HepG2 (cell line): ENCODE results near the gene HDDC2. TPM values are rescaled to one million over a fixed set of nuclear protein-coding genes. Genes with fewer than 3 reads are reported as not detected.

ENCODE experiments used
- CBX2 ChIP-seq, 2 experiments: fragments of 200-600 bp in 1 of 2; sonication (generic); formaldehyde crosslinking in 1 of 2; IDR thresholded peaks; 2 replicates each; pipeline versions ENCODE4 v1.7.0 to v1.8.1; 2018 to 2022; ENCODE audit warnings: low read depth in 2 of 2, low read length in 1 of 2, mild to moderate bottlenecking in 1 of 2, missing genetic modification reagents in 1 of 2
- FLYWCH1 ChIP-seq: sonication (generic); formaldehyde crosslinking; IDR thresholded peaks from 2 replicates; pipeline ENCODE4 v1.8.1; 2023; ENCODE audit warnings: mild to moderate bottlenecking, missing genetic modification reagents
- IKZF4 ChIP-seq: sonication (generic); formaldehyde crosslinking; IDR thresholded peaks from 2 replicates; pipeline ENCODE4 v1.5.1; 2020; ENCODE audit warnings: borderline replicate concordance, mild to moderate bottlenecking, low read depth, missing genetic modification reagents; ENCODE audit errors: not compliant biosample characterization
- MIER2 ChIP-seq: IDR thresholded peaks from 2 replicates; pipeline ENCODE4 v1.6.1; 2016; ENCODE audit warnings: missing biosample characterization, missing genetic modification reagents
- NFE2 ChIP-seq: sonication (generic); formaldehyde crosslinking; IDR thresholded peaks from 2 replicates; pipeline ENCODE4 v1.4.0; 2020; ENCODE audit warnings: missing genetic modification reagents
- NFE2L2 ChIP-seq: fragments of 150-350 bp; IDR thresholded peaks from 2 replicates; pipeline ENCODE4 v1.6.1; 2014; ENCODE audit warnings: low read length
- RELA ChIP-seq: sonication (generic); formaldehyde crosslinking; IDR thresholded peaks from 2 replicates; pipeline ENCODE4 v1.4.0; 2020; ENCODE audit warnings: missing genetic modification reagents
- RFX3 ChIP-seq: IDR thresholded peaks from 2 replicates; pipeline ENCODE4 v1.6.1; 2016; ENCODE audit warnings: missing biosample characterization, missing genetic modification reagents
- RFXAP ChIP-seq: sonication (generic); formaldehyde crosslinking; IDR thresholded peaks from 2 replicates; pipeline ENCODE4 v1.4.0; 2020; ENCODE audit warnings: missing genetic modification reagents, borderline replicate concordance
- SOX13 ChIP-seq, 3 experiments: fragments of 450-650 bp in 1 of 3; sonication (generic) in 1 of 3; formaldehyde crosslinking in 1 of 3; IDR thresholded peaks in 2 of 3; conservative IDR thresholded peaks in 1 of 3; 2 replicates each; pipeline versions ENCODE4 v1.5.0 to v1.6.1; 2016 to 2020; ENCODE audit warnings: antibody characterized with exemption in 1 of 3, mild to moderate bottlenecking in 1 of 3, missing compliant biosample characterization in 1 of 3, missing genetic modification reagents in 1 of 3, moderate library complexity in 1 of 3
- TBP ChIP-seq: sonication (generic); formaldehyde crosslinking; IDR thresholded peaks from 2 replicates; pipeline ENCODE4 v1.5.0; 2020; ENCODE audit warnings: missing genetic modification reagents
- TEAD3 ChIP-seq: optimal IDR thresholded peaks from 2 replicates; pipeline ENCODE3; 2016; ENCODE audit warnings: borderline replicate concordance
- TP53 ChIP-seq: sonication (generic); formaldehyde crosslinking; conservative IDR thresholded peaks from 2 replicates; pipeline ENCODE4 v1.4.0; 2020; ENCODE audit warnings: missing genetic modification reagents
- ZFP41 ChIP-seq: sonication (generic); formaldehyde crosslinking; IDR thresholded peaks from 2 replicates; pipeline ENCODE4 v1.4.0; 2020; ENCODE audit warnings: mild to moderate bottlenecking, missing genetic modification reagents, borderline replicate concordance
- ZNF10 ChIP-seq: sonication (generic); formaldehyde crosslinking; IDR thresholded peaks from 2 replicates; pipeline ENCODE4 v1.4.0; 2020; ENCODE audit warnings: mild to moderate bottlenecking, low read depth, missing genetic modification reagents, borderline replicate concordance
- ZNF205 ChIP-seq: IDR thresholded peaks from 2 replicates; pipeline ENCODE4 v1.6.1; 2018; ENCODE audit warnings: missing biosample characterization, missing genetic modification reagents
- ZNF3 ChIP-seq: IDR thresholded peaks from 2 replicates; pipeline ENCODE4 v1.7.0; 2017; ENCODE audit warnings: inconsistent platforms
- ZNF484 ChIP-seq: sonication (generic); formaldehyde crosslinking; IDR thresholded peaks from 2 replicates; pipeline ENCODE4 v1.5.1; 2020; ENCODE audit warnings: mild to moderate bottlenecking, low read depth, missing genetic modification reagents, borderline replicate concordance
- ZNF746 ChIP-seq: sonication (generic); formaldehyde crosslinking; IDR thresholded peaks from 2 replicates; pipeline ENCODE4 v1.8.0; 2022; ENCODE audit warnings: mild to moderate bottlenecking, missing genetic modification reagents
- ZNF816 ChIP-seq: sonication (generic); formaldehyde crosslinking; IDR thresholded peaks from 2 replicates; pipeline ENCODE4 v1.8.0; 2022; ENCODE audit warnings: missing genetic modification reagents, mild to moderate bottlenecking, borderline replicate concordance
- ZSCAN20 ChIP-seq: sonication (generic); formaldehyde crosslinking; IDR thresholded peaks from 2 replicates; pipeline ENCODE4 v1.4.0; 2020; ENCODE audit warnings: missing genetic modification reagents, mild to moderate bottlenecking, borderline replicate concordance
- ZZZ3 ChIP-seq: sonication (generic); formaldehyde crosslinking; IDR thresholded peaks from 2 replicates; pipeline ENCODE4 v1.4.0; 2020; ENCODE audit warnings: missing genetic modification reagents, mild to moderate bottlenecking, borderline replicate concordance
- polyA plus RNA-seq, 8 experiments: library from polyadenylated mRNA; depleted of rRNA in 3 of 8; stranded (reverse) in 7 of 8; unstranded in 1 of 8; fragments of >200 nt; fragmentation: Illumina TruSeq in 4 of 8; extraction: Trizol in 4 of 8; gene quantifications; 2 replicates each; pipeline versions ENCODE4 v1.2.1 to v1.2.3, GENCODE V29; 2011 to 2016; ENCODE audit warnings: low read depth in 4 of 8, missing spikeins in 1 of 8, mixed read lengths in 1 of 8; ENCODE audit not compliant: insufficient read depth in 1 of 8
- total RNA-seq, 5 experiments: library from RNA; depleted of rRNA; stranded (reverse); fragments of >200 nt; fragmentation: Illumina TruSeq; extraction: Trizol; gene quantifications; 2 replicates each; pipeline ENCODE4 v1.2.3, GENCODE V29; 2016; ENCODE audit warnings: low read depth in 1 of 5
- TF ChIP-seq, protein P1 (sequence below): sonication (generic); formaldehyde crosslinking; IDR thresholded peaks from 2 replicates; pipeline ENCODE4 v1.8.0; 2022; ENCODE audit warnings: missing genetic modification reagents, low read depth, mild to moderate bottlenecking, borderline replicate concordance
- TF ChIP-seq, protein P2 (sequence below): sonication (generic); formaldehyde crosslinking; IDR thresholded peaks from 2 replicates; pipeline ENCODE4 v1.8.1; 2023; ENCODE audit warnings: mild to moderate bottlenecking, moderate library complexity, missing genetic modification reagents
- TF ChIP-seq, protein P3 (sequence below): sonication (generic); formaldehyde crosslinking; IDR thresholded peaks from 2 replicates; pipeline ENCODE4 v1.4.0; 2020; ENCODE audit warnings: missing genetic modification reagents

Gene HDDC2
- total and polyA plus RNA-seq, 2 of the 13 experiments (the other 11 are each of a cell fraction or from before 2014, with no cell fraction given), result 76.7 to 78.7 TPM

DNA sequence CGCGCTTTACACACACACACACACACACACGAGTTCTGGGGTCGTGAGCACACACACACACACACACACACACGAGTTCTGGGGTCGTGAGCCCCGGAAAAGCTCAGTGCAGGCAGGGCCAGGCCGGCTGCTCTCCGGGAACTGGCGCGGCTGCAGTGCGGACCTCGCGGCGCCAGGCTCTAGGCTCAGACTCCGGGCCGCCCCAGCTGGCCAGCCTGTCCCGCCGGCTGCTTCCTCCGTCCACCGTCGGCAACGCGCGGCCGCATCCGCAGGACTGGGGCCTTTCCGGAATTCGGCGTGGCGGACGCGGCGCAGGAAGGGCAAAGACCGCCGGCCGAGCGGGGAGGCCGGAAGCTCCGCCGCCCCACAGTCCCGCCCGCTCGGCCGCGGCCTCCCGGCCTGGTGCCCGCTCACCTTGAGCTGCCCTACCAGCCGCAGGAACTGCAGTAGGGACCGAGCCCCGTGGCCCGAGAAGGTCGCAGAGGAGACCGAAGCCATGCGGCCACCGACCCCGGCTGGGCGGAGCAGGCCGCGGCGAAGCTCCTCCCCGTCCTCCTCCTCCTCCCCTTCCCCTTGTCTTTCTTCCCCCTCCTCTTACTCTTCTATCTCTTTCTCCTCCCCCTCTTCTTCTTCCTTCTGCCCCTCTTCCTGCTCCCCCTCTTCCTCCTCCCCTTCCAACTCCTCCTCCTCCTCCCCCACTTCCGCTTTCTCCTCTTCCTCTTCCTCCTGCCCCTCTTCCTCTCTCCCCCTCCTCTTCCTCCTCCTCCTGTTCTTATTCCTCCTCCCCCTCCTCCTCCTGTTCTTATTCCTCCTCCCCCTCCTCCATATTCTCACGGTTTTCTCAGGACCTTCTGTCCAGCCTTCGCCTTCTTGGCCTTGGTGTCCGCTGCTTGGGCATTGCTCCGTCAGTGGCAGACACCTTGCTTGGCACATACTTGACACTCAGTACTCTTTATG lies at the start of gene HDDC2 (continued):
- no peak; the same call in 1 of the 2 replicates for TF ChIP-seq SOX13 (IDR thresholded peaks at IDR 0.05)
- peak in 1 of 2 experiments; percentile 60; a peak in 1 of 4 replicates for TF ChIP-seq SOX13 (CRISPR knock-in tag; conservative IDR thresholded peaks at IDR 0.05 in 1 of 2, IDR thresholded peaks at IDR 0.05 in 1 of 2)
- TF ChIP-seq, protein P1, sequence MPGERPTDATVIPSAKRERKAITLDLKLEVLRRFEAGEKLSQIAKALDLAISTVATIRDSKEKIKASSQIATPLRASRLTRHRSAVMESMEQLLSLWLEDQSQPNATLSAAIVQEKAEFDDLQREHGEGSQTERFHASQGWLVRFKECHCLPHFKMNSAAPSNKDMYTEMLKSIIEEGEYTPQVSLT (CRISPR knock-in tag), result peak; percentile 55; the same call in 1 of the 2 replicates
- TF ChIP-seq TBP (CRISPR knock-in tag), result peak; percentile 87; the same call in 1 of the 2 replicates
- peak; percentile 78; the same call in 1 of the 2 replicates for TF ChIP-seq ZNF205 (CRISPR knock-in tag)
- TF ChIP-seq ZFP41 (CRISPR knock-in tag), result 0 out of 2 replicates have a peak, but pooled peaks have one; percentile 70
- TF ChIP-seq RELA (CRISPR knock-in tag), result peak; percentile 88; the same call in 1 of the 2 replicates
- TF ChIP-seq TEAD3 (CRISPR knock-in tag), result peak; percentile 93
- TF ChIP-seq RFXAP (CRISPR knock-in tag), result peak; percentile 85; the same call in 1 of the 2 replicates
- TF ChIP-seq TP53, result no peak; the same call in 1 of the 2 replicates
- peak; percentile 92 for TF ChIP-seq ZSCAN20 (CRISPR knock-in tag)
- TF ChIP-seq ZNF3 (CRISPR knock-in tag), result no peak
- no peak for TF ChIP-seq NFE2L2
- peak; percentile 92 for TF ChIP-seq IKZF4 (CRISPR knock-in tag)
- TF ChIP-seq CBX2 (IDR thresholded peaks at IDR 0.05; ENCODE audit: low read depth, low read length), result no peak; the same call in 1 of the 2 replicates
- TF ChIP-seq CBX2 (CRISPR knock-in tag; IDR thresholded peaks at IDR 0.05; ENCODE audit: low read depth), result peak; percentile 99
- no peak for TF ChIP-seq NFE2 (CRISPR knock-in tag)
- TF ChIP-seq ZNF10 (CRISPR knock-in tag), result no peak
- TF ChIP-seq ZZZ3 (CRISPR knock-in tag), result peak; percentile 51; the same call in 1 of the 2 replicates
- TF ChIP-seq, protein P2, sequence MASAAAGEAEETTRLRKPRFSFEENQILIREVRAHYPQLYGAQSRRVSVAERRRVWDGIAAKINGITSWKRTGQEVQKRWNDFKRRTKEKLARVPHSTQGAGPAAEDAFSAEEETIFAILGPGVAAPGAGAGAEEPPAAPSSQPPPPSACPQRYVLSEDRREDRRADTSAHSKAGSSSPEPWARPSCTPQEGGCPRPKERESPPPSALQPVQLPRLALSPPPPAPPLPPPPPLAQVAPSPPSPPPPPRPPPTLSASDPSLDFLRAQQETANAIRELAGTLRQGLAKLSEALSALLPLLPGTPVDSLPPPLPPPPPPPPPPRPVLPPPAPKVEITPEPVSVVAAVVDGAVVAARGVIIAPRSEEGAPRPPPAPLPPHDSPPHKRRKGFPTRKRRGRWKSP (CRISPR knock-in tag), result peak; percentile 86; the same call in 1 of the 2 replicates
- TF ChIP-seq FLYWCH1 (CRISPR knock-in tag), result no peak
- peak; percentile 83; the same call in 1 of the 2 replicates for TF ChIP-seq ZNF816 (CRISPR knock-in tag)
- TF ChIP-seq MIER2, result no peak
- TF ChIP-seq, protein P3, sequence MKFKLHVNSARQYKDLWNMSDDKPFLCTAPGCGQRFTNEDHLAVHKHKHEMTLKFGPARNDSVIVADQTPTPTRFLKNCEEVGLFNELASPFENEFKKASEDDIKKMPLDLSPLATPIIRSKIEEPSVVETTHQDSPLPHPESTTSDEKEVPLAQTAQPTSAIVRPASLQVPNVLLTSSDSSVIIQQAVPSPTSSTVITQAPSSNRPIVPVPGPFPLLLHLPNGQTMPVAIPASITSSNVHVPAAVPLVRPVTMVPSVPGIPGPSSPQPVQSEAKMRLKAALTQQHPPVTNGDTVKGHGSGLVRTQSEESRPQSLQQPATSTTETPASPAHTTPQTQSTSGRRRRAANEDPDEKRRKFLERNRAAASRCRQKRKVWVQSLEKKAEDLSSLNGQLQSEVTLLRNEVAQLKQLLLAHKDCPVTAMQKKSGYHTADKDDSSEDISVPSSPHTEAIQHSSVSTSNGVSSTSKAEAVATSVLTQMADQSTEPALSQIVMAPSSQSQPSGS (CRISPR knock-in tag), result 0 out of 2 replicates have a peak, but pooled peaks have one; percentile 62
- TF ChIP-seq ZNF484 (CRISPR knock-in tag), result no peak
- TF ChIP-seq ZNF746 (CRISPR knock-in tag), result peak; percentile 93
- no peak for TF ChIP-seq RFX3 (CRISPR knock-in tag)
